Measurements from ENCODE around the gene LLCFC1. TPM values are rescaled to one million over a fixed set of nuclear protein-coding genes. Genes with fewer than 3 reads are reported as not detected.

Gene LLCFC1
- total RNA-seq, 1 experiment from 2014 or later: not detected

DNA sequence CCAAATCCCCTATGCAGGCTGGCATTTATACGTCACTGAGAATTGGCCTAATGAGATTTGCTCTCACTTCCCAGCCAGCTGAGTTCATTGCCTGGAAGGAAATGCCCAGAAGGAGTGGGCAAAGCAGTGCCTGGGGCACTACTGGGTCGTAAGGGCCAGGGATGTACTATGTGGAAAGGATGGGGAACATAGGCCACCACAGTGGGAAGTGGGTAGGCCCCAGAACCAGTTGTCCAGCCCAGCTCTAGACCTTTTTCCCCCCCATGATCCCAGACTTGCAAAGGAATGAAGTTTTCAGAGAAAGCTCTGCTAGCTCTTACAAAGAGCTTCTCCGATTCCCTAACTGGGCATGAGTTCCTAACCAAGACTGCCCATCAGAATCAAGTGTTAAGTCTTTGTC lies 19.6 kb upstream of the LLCFC1 start (continued):
- TF ChIP-seq TCF7 (CRISPR knock-in tag; IDR thresholded peaks at IDR 0.05; ENCODE audit: low read depth) (no peak), ZNF671 (CRISPR knock-in tag; IDR thresholded peaks at IDR 0.05) (no peak)

- DNase-seq (ENCODE audit: low spot score) (no peak), ATAC-seq (no peak)
- Mint-ChIP-seq H3K4me3 (no peak overlapping the region), H3K27ac (no peak overlapping the region), H3K9me3 (peaks cover 7% of the 10 kb centered on the region; the same call in 1 of the 2 replicates), H3K27me3 (ENCODE audit: low read depth) (peaks cover 33% of the 10 kb centered on the region), H3K4me1 (no peaks in the 10 kb centered on the region), H3K36me3 (no peaks in the 10 kb centered on the region)
- ChIA-PET CTCF (interaction anchor here (1.5 kb wide), 1 partner anchor 14 kb away, joined by 4 read pairs; no protein-coding TSS in a partner anchor), POLR2A (no interaction called here)
- TF ChIP-seq JAZF1 (CRISPR knock-in tag; IDR thresholded peaks at IDR 0.05) (no peak), PRDM15 (CRISPR knock-in tag; IDR thresholded peaks at IDR 0.05) (no peak), RORB (CRISPR knock-in tag; IDR thresholded peaks at IDR 0.05) (no peak), ZNF219 (CRISPR knock-in tag; IDR thresholded peaks at IDR 0.05; ENCODE audit: borderline replicate concordance) (no peak), SMAD3 (CRISPR knock-in tag; IDR thresholded peaks at IDR 0.05; ENCODE audit: borderline replicate concordance) (no peak), ARID4B (CRISPR knock-in tag; IDR thresholded peaks at IDR 0.05; ENCODE audit: borderline replicate concordance) (no peak), ZNF423 (CRISPR knock-in tag; IDR thresholded peaks at IDR 0.05) (no peak), PRRX2 (CRISPR knock-in tag; IDR thresholded peaks at IDR 0.05) (no peak), ZNF263 (CRISPR knock-in tag; IDR thresholded peaks at IDR 0.05; ENCODE audit: low read depth) (no peak), ZMAT4 (CRISPR knock-in tag; IDR thresholded peaks at IDR 0.05) (no peak), ZNF396 (CRISPR knock-in tag; IDR thresholded peaks at IDR 0.05; ENCODE audit: borderline replicate concordance) (no peak), ELF4 (CRISPR knock-in tag; IDR thresholded peaks at IDR 0.05; ENCODE audit: low read depth) (no peak), TEAD1 (CRISPR knock-in tag; IDR thresholded peaks at IDR 0.05) (no peak), ETV6 (CRISPR knock-in tag; IDR thresholded peaks at IDR 0.05) (no peak), SP1 (CRISPR knock-in tag; conservative IDR thresholded peaks at IDR 0.05) (no peak), NFYB (CRISPR knock-in tag; conservative IDR thresholded peaks at IDR 0.05; ENCODE audit: low read depth) (no peak), TEAD4 (CRISPR knock-in tag; IDR thresholded peaks at IDR 0.05) (no peak)
- TF ChIP-seq, protein P1, sequence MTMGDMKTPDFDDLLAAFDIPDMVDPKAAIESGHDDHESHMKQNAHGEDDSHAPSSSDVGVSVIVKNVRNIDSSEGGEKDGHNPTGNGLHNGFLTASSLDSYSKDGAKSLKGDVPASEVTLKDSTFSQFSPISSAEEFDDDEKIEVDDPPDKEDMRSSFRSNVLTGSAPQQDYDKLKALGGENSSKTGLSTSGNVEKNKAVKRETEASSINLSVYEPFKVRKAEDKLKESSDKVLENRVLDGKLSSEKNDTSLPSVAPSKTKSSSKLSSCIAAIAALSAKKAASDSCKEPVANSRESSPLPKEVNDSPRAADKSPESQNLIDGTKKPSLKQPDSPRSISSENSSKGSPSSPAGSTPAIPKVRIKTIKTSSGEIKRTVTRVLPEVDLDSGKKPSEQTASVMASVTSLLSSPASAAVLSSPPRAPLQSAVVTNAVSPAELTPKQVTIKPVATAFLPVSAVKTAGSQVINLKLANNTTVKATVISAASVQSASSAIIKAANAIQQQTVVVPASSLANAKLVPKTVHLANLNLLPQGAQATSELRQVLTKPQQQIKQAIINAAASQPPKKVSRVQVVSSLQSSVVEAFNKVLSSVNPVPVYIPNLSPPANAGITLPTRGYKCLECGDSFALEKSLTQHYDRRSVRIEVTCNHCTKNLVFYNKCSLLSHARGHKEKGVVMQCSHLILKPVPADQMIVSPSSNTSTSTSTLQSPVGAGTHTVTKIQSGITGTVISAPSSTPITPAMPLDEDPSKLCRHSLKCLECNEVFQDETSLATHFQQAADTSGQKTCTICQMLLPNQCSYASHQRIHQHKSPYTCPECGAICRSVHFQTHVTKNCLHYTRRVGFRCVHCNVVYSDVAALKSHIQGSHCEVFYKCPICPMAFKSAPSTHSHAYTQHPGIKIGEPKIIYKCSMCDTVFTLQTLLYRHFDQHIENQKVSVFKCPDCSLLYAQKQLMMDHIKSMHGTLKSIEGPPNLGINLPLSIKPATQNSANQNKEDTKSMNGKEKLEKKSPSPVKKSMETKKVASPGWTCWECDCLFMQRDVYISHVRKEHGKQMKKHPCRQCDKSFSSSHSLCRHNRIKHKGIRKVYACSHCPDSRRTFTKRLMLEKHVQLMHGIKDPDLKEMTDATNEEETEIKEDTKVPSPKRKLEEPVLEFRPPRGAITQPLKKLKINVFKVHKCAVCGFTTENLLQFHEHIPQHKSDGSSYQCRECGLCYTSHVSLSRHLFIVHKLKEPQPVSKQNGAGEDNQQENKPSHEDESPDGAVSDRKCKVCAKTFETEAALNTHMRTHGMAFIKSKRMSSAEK (CRISPR knock-in tag; IDR thresholded peaks at IDR 0.05; ENCODE audit: borderline replicate concordance): no peak
- TF ChIP-seq, protein P2, sequence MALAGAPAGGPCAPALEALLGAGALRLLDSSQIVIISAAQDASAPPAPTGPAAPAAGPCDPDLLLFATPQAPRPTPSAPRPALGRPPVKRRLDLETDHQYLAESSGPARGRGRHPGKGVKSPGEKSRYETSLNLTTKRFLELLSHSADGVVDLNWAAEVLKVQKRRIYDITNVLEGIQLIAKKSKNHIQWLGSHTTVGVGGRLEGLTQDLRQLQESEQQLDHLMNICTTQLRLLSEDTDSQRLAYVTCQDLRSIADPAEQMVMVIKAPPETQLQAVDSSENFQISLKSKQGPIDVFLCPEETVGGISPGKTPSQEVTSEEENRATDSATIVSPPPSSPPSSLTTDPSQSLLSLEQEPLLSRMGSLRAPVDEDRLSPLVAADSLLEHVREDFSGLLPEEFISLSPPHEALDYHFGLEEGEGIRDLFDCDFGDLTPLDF (CRISPR knock-in tag; IDR thresholded peaks at IDR 0.05): no peak
- TF ChIP-seq, protein P3, sequence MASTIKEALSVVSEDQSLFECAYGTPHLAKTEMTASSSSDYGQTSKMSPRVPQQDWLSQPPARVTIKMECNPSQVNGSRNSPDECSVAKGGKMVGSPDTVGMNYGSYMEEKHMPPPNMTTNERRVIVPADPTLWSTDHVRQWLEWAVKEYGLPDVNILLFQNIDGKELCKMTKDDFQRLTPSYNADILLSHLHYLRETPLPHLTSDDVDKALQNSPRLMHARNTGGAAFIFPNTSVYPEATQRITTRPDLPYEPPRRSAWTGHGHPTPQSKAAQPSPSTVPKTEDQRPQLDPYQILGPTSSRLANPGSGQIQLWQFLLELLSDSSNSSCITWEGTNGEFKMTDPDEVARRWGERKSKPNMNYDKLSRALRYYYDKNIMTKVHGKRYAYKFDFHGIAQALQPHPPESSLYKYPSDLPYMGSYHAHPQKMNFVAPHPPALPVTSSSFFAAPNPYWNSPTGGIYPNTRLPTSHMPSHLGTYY (CRISPR knock-in tag; IDR thresholded peaks at IDR 0.05): no peak
Measured at GRCh38 chr7:142923391-142923790, 15.9 kb upstream of the LLCFC1 start.
